GM18868 (cell line): ENCODE data around the gene CRIP3.

Source experiments
- ATAC-seq: cut with Tn5 transposase; IDR thresholded peaks from one replicate; pipeline ENCODE4 v1.9.1; 2021; ENCODE audit warnings: mild to moderate bottlenecking, moderate library complexity; ENCODE audit not compliant: unreplicated experiment

CRIP3 gene

DNA sequence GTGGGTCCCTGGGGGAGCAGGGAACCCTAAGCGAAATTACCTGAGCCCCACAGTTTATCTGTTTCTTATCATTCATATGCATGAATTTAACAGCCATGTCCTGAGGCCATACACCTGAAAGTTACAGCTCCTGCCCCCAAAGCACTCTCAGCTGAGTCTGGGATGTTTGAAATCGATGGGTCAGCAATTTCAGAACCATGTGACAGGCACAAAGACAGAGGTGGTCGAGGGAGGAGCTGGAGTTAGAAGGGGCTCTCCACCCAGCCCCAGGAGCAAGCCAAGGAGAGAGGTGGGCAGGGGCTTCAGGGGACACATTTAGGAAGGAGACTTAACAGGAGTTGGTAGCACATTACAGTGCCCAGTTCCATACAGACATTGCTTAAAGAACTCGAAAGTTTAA lies 50.4 kb downstream of the CRIP3 start:
- no peak for ATAC-seq

DNA sequence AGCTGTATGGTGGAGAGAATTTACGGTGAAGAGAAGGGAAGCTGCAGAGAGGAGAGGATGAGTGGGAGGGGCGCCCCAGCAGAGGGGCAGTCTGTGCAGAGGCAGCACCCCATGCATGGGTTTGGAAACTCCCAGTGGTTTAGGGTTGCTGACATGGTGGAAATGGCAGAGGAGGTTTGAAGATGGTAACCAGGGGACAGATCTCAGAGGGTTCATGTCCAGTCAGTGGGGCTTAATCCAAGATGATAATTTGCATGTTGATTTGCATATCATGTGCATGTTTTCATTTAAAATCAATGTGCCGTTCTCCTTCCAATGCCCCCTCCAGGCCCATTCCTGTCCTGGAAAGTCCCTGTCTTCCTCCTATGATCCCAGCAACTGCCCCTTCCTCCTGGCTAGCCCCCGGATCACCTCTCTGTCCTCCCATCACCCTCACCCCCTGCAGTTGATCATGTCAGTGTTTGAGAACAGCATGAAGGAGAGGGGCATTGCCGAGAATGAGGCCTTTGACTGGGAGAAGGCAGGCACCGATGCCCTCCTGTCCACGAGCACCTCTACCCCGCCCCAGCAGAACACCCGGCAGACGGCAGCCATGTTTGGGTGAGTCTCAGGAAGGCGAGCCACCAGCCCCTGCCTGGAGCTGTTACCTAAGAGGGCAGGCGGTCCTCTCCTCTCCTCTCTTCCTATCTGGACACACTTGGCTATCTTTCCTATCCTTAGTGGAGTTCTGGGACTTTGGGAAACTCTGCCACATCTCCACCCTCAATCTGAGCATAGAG lies 51.1 kb downstream of the CRIP3 start:
- no peak for ATAC-seq

DNA sequence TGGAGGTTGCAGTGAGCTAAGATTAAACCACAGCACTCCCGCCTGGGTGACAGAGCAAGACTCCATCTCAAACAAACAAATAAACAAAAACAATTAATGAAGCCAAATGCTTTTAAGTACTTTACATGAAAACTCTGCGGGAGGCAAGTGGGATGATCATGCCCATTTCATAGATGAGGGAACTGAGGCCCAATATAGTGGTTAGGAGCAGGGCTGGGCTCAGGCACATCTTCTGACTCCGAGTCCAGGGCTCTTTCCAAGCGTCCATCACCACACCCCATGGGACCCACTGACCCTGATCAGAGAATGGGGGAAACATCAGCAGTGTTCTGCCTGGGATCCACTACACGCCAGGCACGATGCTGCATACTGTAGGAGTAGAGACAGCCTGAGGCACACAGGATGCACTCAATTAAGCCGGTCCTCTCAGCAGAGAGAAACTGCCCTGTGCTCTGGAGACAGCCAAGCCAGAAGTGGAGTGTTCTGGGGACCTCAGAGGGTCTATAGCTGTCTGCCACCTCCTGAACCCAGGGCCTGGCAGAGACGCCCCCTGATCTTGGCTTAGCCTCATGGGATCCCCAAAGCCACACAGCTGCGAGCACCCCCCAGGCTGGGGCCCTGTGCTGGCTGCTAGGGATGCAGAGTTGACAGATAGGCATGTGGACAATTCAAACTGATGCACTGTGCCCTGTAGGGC lies 51.8 kb downstream of the CRIP3 start:
- ATAC-seq: no peak
